Motor neuron (in vitro differentiated cells): ENCODE data around the gene AKAP9. TPM values are rescaled to one million over a fixed set of nuclear protein-coding genes. Genes with fewer than 3 reads are reported as not detected.
"Not testable (repeated sequence)": the region's sequence is repeated elsewhere in the genome, so short reads cannot be mapped to it uniquely, and the experiment has no call there.

Experiments
- ATAC-seq, 8 experiments: fragments of 200-7000 bp; cut with Tn5 transposase; replicated peaks in 6 of 8; 2 replicates each; pipeline ENCODE4 v1.8.0; 2021; ENCODE audit warnings: mild to moderate bottlenecking in 8 of 8, moderate library complexity in 8 of 8
- H3K27ac ChIP-seq, 2 donors: fragments of 250-450 bp; sonication (Bioruptor Pico); 2 replicates each; pipeline ENCODE4 v1.9.0; 2021; ENCODE audit warnings: antibody characterized with exemption in 2 of 2, mild to moderate bottlenecking in 2 of 2, moderate library complexity in 1 of 2
- H3K4me1 ChIP-seq, 2 donors: fragments of 250-450 bp; sonication (Bioruptor Pico); replicated peaks in 1 of 2; 2 replicates each; pipeline ENCODE4 v1.6.1; 2021; ENCODE audit warnings: antibody characterized with exemption in 2 of 2, mild to moderate bottlenecking in 2 of 2, moderate library complexity in 1 of 2
- H3K4me3 ChIP-seq, 5 donors: fragments of 250-450 bp; sonication (Bioruptor Pico); 2 replicates each; pipeline ENCODE4 v1.9.0; 2021; ENCODE audit warnings: antibody characterized with exemption in 5 of 5, mild to moderate bottlenecking in 5 of 5, moderate library complexity in 4 of 5
- WGBS, 10 experiments: fragments of 450-650 bp; shearing (Covaris generic); methylation state at CpG; one replicate each; pipeline ENCODE4 v1.0.0; 2022; 5-methylcytosine and 5-hydroxymethylcytosine counted together
- in situ Hi-C, 9 experiments: fragments of 400-800 bp; cut with MboI; loops; one replicate each; pipeline ENCODE4 v1.15.0; 2021; ENCODE audit warnings: low sequenced_read_pairs in 9 of 9, low pct_unique_long_range_greater_than_20kb in 2 of 9; ENCODE audit not compliant: unreplicated experiment in 9 of 9
- total RNA-seq, 8 experiments: library from RNA; unstranded; fragments of 300-600 nt; gene quantifications; 2 replicates each; pipeline versions ENCODE4 v1.2.3 to v1.2.4, GENCODE V29; 2022

AKAP9 gene
- total RNA-seq, 8 experiments from 2014 or later, result 41.6 to 139 (median 92.8) TPM

DNA sequence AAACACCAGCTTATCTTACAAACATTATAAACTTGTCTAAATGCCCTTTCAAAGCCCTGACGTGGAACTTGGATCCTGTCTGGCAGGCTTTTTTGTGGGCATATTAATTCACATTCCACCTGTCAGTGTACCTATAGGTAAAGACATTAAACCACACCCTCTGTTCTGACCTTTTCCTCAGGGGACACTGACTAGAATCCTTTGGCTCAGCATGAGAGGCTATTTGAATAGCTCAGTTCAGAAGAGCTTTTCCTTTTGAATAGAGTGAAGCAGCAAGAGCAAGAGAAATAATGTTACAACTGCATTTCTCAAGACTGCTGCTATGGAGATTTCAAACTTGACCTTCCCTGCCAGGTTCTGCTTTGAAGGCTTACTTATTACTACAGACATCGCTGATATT lies 116.7 kb downstream of the AKAP9 start:
- in situ Hi-C loops, result no loop called here
- Histone ChIP-seq H3K4me3 (no peak overlapping the region), H3K27ac (no peak overlapping the region), H3K4me1 (peaks cover 3% of the 10 kb centered on the region in 2 donors)
- ATAC-seq, result peak in 3 of 8 experiments; percentile 42 to 85 (median 43)
- WGBS, 10 experiments, result 17 to 100% (median 76%) methylated on average over 1 to 2 of the region's 2 CpGs

DNA sequence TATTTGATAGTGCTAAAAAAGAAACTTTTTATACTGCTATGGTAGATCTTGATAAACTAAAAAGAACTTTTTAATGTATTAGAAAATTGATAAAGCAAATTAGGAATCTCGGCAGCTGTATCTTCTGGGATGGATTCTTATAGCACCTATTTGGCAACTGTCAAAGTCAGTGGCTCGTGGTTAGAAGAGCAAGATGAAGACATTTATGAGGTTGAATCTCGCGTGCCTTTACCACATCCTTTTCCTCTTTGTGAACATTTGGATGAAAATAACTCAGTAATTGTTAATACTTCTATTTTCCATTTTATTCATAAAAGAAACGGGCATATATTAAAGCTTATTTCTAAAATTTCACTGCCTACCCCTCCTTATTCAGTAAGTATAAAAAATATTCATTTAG lies 117.4 kb downstream of the AKAP9 start:
- in situ Hi-C loops, result no loop called here
- WGBS, 10 experiments, result 80 to 100% (median 91%) methylated on average over 1 to 5 of the region's 5 CpGs; no CpG with 5 or more reads in 1 of the 10 experiments
- Histone ChIP-seq H3K4me1 (peaks cover 3% of the 10 kb centered on the region in 2 donors), H3K4me3 (no peak overlapping the region), H3K27ac (no peak overlapping the region)
- no peak for ATAC-seq

DNA sequence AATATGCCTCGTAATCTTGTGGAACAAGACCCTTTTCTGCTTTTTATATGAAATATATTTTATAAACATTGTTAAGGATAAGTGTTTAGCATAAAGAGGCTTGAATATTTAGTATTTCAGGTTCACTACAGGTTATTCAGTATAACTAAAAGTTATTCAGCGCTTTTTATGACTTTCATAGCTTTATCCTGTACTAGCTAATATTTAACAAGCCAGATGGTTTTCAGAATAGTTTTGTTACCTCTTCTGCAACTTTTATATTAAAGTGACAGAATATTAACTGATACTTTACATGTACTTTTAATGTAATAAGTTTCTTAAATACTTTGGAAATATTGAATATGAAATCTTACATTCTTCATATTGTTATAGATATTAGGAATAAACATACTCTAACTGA lies 118.2 kb downstream of the AKAP9 start:
- no peak for ATAC-seq
- Histone ChIP-seq H3K4me1 (peaks cover 3% of the 10 kb centered on the region in 2 donors), H3K27ac (no peak overlapping the region), H3K4me3 (no peak overlapping the region)
- 60 to 100% (median 93%) methylated on average over 1 to 2 of the region's 2 CpGs for WGBS, 10 experiments
- in situ Hi-C loops, result no loop called here

DNA sequence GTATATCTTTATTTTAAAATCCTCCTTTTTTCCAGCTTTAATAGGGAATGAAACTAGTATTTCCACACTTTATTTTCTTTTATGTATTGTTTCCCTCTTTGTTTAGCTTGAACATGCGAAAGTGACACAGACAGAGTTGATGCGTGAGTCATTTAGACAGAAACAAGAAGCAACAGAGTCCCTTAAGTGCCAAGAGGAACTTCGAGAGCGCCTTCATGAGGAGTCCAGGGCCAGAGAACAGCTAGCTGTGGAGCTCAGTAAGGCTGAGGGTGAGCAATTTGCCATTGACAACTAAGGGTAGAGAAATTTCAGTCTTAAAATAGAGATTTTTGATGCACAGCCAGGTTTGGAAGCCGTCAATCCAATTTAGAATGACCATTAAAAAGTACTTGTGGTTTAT lies 120.5 kb downstream of the AKAP9 start:
- Histone ChIP-seq H3K4me1 (peaks cover 3% of the 10 kb centered on the region in 2 donors), H3K27ac (no peak overlapping the region), H3K4me3 (no peak overlapping the region)
- 83 to 100% (median 95%) methylated on average over 3 to 5 of the region's 5 CpGs; no CpG with 5 or more reads in 2 of the 10 experiments for WGBS, 10 experiments
- in situ Hi-C loops, result no loop called here
- no peak for ATAC-seq

DNA sequence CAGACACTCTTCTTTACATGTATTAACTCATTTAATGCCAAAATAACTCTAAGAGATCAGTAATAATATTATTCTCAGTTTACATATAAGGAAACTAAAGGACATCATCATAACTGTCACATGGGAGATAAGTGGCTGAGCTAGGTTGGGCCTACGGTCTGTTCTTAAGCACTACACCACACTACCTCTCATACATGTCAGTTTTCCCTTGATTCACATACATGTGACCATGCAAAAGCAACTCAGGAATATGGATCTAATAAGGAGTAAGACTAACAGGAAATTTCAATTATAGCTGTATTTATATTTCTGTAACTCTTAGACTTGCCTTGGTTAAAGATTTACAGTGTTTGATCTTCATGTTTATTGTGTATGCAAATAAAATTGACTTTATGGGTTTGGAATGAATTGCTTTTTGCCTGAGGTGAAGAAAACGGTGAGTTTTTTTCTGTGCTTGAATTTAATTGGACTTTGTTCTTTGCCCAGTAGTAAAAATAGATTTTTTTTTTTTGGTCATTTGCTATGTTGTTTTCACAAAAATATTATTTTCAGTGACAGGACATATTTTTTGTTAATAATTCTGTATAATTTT lies 123.9 kb downstream of the AKAP9 start:
- in situ Hi-C loops, result no loop called here

GRCh38 chr7:92071032-92071431 lies 130.4 kb downstream of the AKAP9 start:
- Histone ChIP-seq H3K4me1 (no peaks in the 10 kb centered on the region), H3K4me3 (no peak overlapping the region), H3K27ac (no peak overlapping the region)
- 81 to 100% (median 90%) methylated on average over 2 to 5 of the region's 5 CpGs for WGBS, 10 experiments
- in situ Hi-C loops, result no loop called here
- ATAC-seq, result no peak

More for the DNA sequence above, 123.9 kb downstream of the AKAP9 start:
- Histone ChIP-seq H3K4me1 (no peaks in the 10 kb centered on the region), H3K27ac (no peak overlapping the region), H3K4me3 (no peak overlapping the region)
- WGBS, 10 experiments, result 0 to 100% (median 80%) methylated on average over 1 to 2 of the region's 2 CpGs
- peak in 2 of 8 experiments; percentile 20 to 68 for ATAC-seq

DNA sequence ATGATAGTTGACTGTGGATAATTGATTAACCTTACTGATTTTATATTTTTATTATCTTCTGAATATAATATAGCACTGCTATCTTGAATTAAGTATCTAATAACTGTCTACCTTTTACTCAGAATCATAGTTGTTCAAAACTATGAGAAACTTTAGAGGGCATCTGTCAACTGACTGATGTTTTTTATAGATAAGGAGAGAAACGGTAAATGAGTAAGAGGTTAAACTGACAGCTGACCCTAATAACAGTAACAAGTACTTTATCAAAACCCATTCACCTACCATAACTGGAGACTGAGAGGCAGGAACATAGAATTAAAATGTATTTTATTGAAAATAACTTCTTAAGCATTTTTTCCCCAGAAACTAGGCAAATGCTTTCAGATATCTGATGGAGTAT lies 131.5 kb downstream of the AKAP9 start:
- Histone ChIP-seq H3K4me1 (no peaks in the 10 kb centered on the region), H3K27ac (no peak overlapping the region), H3K4me3 (no peak overlapping the region)
- ATAC-seq, result no peak
- 86 to 100% (median 100%) methylated on average over 1 of the region's 1 CpG; no CpG with 5 or more reads in 4 of the 10 experiments for WGBS, 10 experiments
- in situ Hi-C loops, result no loop called here

- 82 to 100% (median 98%) methylated on average over 1 to 3 of the region's 3 CpGs for WGBS, 10 experiments
- H3K4me3 ChIP-seq, result no peak overlapping the region
- ATAC-seq, result no peak
- no peaks in the 10 kb centered on the region for H3K4me1 ChIP-seq
- in situ Hi-C loops, result no loop called here
- H3K27ac ChIP-seq, result no peak overlapping the region
Measured at GRCh38 chr7:92072708-92073107, 132.0 kb downstream of the AKAP9 start.

- in situ Hi-C loops, result no loop called here
- Histone ChIP-seq H3K4me3 (no peak overlapping the region), H3K4me1 (no peaks in the 10 kb centered on the region), H3K27ac (no peak overlapping the region)
- ATAC-seq, result no peak
- whole genome bisulfite sequencing, 10 experiments, result 60 to 100% (median 94%) methylated on average over 1 to 4 of the region's 4 CpGs
Measured at GRCh38 chr7:92075455-92076158, 134.9 kb downstream of the AKAP9 start.

GRCh38 chr7:92076509-92076908 lies 135.8 kb downstream of the AKAP9 start:
- Histone ChIP-seq H3K4me3 (no peak overlapping the region), H3K27ac (no peak overlapping the region), H3K4me1 (no peaks in the 10 kb centered on the region)
- WGBS, 10 experiments, result 0 to 100% (median 49%) methylated on average over 1 of the region's 1 CpG
- ATAC-seq, result no peak
- in situ Hi-C loops, result no loop called here

GRCh38 chr7:92083922-92084321 lies 143.3 kb downstream of the AKAP9 start:
- H3K4me3 ChIP-seq, H3K4me1 ChIP-seq, in situ Hi-C loops, H3K27ac ChIP-seq, ATAC-seq: not testable (repeated sequence)
- WGBS, 10 experiments, result 85 to 100% (median 94%) methylated on average over 1 to 5 of the region's 6 CpGs

DNA sequence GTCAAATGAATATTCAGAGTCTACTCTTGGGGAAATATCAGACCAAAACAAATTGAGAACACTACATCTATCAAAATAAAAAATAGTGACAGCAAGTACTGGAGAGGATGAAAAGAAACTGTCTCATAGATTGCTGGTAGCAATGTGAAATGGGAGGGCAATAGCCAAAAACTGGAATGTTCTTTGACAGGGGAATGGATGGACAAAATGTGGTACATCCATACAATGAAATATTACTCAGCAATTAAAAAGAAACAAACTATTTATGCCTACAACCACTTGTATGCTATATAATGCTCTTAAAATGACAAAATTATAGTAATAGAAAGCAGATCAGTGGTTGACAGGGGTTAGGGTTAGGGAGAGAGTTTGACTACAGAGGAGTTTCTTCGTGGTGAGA lies 147.6 kb downstream of the AKAP9 start:
- Histone ChIP-seq H3K27ac (no peak overlapping the region), H3K4me3 (no peak overlapping the region), H3K4me1 (no peaks in the 10 kb centered on the region)
- ATAC-seq, result no peak
- 86 to 100% (median 100%) methylated on average over 1 of the region's 1 CpG; no CpG with 5 or more reads in 3 of the 10 experiments for WGBS, 10 experiments
- in situ Hi-C loops, result no loop called here

GRCh38 chr7:92092210-92092609 lies 151.5 kb downstream of the AKAP9 start:
- in situ Hi-C loops, result no loop called here
- ATAC-seq, result no peak
- WGBS, 10 experiments, result 71 to 100% (median 100%) methylated on average over 1 of the region's 1 CpG; no CpG with 5 or more reads in 3 of the 10 experiments

GRCh38 chr7:92095380-92095779 lies 154.7 kb downstream of the AKAP9 start:
- Histone ChIP-seq H3K27ac (no peak overlapping the region), H3K4me3 (no peak overlapping the region), H3K4me1 (no peaks in the 10 kb centered on the region)
- in situ Hi-C loops, result no loop called here
- ATAC-seq, result peak in 2 of 8 experiments; percentile 80 to 94
- WGBS, 10 experiments, result 57 to 100% (median 86%) methylated on average over 1 of the region's 1 CpG; no CpG with 5 or more reads in 5 of the 10 experiments

More at GRCh38 chr7:92092210-92092609, 151.5 kb downstream of the AKAP9 start:
- Histone ChIP-seq H3K4me3 (no peak overlapping the region), H3K4me1 (no peaks in the 10 kb centered on the region), H3K27ac (no peak overlapping the region)
